Gastroesophageal sphincter (tissue), 4 donors: ENCODE data around the gene OASL. TPM values are rescaled to one million over a fixed set of nuclear protein-coding genes. Genes with fewer than 3 reads are reported as not detected.
"Not testable (repeated sequence)": the region's sequence is repeated elsewhere in the genome, so short reads cannot be mapped to it uniquely, and the experiment has no call there.

Experiments
- ATAC-seq: fragments of 150-250 bp; one replicate; pipeline ENCODE4 v1.9.1; 2016; ENCODE audit warnings: mild to moderate bottlenecking, moderate library complexity
- H3K27ac ChIP-seq, 4 donors: fragments of 200-600 bp; sonication (generic) in 3 of 4; 1 replicate in 3 of 4; 2 replicates in 1 of 4; pipeline ENCODE4 v1.5.1; 2016 to 2019
- H3K27me3 ChIP-seq: fragments of 200-600 bp; sonication (generic); one replicate; pipeline ENCODE4 v1.5.1; 2019
- H3K36me3 ChIP-seq, 2 donors: fragments of 200-600 bp; sonication (generic); one replicate each; pipeline ENCODE4 v1.5.1; 2019; ENCODE audit warnings: control low read depth in 1 of 2
- H3K4me1 ChIP-seq, 3 donors: fragments of 200-600 bp; sonication (generic); 1 replicate in 2 of 3; 2 replicates in 1 of 3; pipeline ENCODE4 v1.5.1; 2016 to 2019; ENCODE audit warnings: control low read depth in 2 of 3
- H3K4me3 ChIP-seq, 2 donors: fragments of 200-600 bp; sonication (generic); one replicate each; pipeline ENCODE4 v1.5.1; 2019; ENCODE audit warnings: mild to moderate bottlenecking in 1 of 2, moderate library complexity in 1 of 2
- H3K9me3 ChIP-seq, 3 donors: fragments of 200-600 bp; sonication (generic); one replicate each; pipeline ENCODE4 v1.5.1; 2017 to 2019; ENCODE audit warnings: control low read depth in 2 of 3
- EP300 ChIP-seq: sonication (generic); formaldehyde crosslinking; IDR thresholded peaks from one replicate; pipeline ENCODE4 v1.6.1; 2017; ENCODE audit warnings: antibody characterized with exemption, mild to moderate bottlenecking
- POLR2A ChIP-seq, 2 donors: fragments of 450-650 bp; IDR thresholded peaks; one replicate each; pipeline ENCODE4 v1.6.1; 2017; ENCODE audit warnings: antibody characterized with exemption in 2 of 2, mild to moderate bottlenecking in 2 of 2, moderate library complexity in 1 of 2
- POLR2AphosphoS5 ChIP-seq: sonication (generic); formaldehyde crosslinking; IDR thresholded peaks from one replicate; pipeline ENCODE4 v1.6.1; 2017; ENCODE audit warnings: antibody characterized with exemption
- WGBS, 2 donors: methylation state at CpG; one replicate each; pipeline ENCODE4 v1.1.5; 2018; ENCODE audit warnings: low coverage in 1 of 2; 5-methylcytosine and 5-hydroxymethylcytosine counted together
- total RNA-seq, 4 donors: library from RNA; depleted of rRNA; stranded (reverse); fragments of >200 nt; gene quantifications; one replicate each; pipeline ENCODE4 v1.1.0, GENCODE V29; 2016
- TF ChIP-seq, protein P1 (sequence below), 4 experiments: fragments of 200-600 bp in 2 of 4; fragments of 450-650 bp in 2 of 4; sonication (generic) in 1 of 4; IDR thresholded peaks; one replicate each; pipeline ENCODE4 v1.5.1; 2017 to 2019; ENCODE audit warnings: antibody characterized with exemption in 4 of 4, mild to moderate bottlenecking in 2 of 4, moderate library complexity in 2 of 4

The OASL gene
- total RNA-seq, 4 donors from 2014 or later = 0.31 to 3.0 (median 0.38) TPM

DNA sequence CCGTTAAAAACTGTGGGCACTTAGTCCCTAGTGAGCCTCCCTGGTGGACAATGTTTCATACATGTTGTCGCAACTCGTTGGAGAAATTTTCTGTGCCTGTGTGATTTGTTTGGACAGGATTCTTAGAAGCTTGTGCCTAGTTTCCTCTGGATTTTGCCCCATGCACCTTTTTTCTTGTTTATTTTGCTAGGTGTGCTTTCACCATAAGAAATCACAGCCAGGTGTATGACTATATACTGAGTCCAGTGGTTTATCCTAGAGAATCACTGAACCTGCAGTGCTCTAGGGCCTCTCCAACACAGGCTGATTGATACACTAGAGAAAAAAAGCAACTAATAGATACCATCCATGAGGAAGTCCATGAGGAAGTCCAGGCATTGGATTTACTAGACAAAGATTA lies 33.1 kb upstream of the OASL start:
- Histone ChIP-seq H3K4me1 (no peaks in the 10 kb centered on the region), H3K9me3 (peaks cover 0 to 17% (median 0%) of the 10 kb centered on the region in 3 donors), H3K4me3 (no peak overlapping the region), H3K36me3 (no peaks in the 10 kb centered on the region), H3K27ac (no peak overlapping the region), H3K27me3 (peaks cover 20% of the 10 kb centered on the region)
- no peak for ATAC-seq
- 85 to 89% methylated on average over 3 of the region's 3 CpGs for WGBS, 2 donors
- TF ChIP-seq POLR2AphosphoS5 (no peak), POLR2A (IDR thresholded peaks at IDR 0.05) (no peak), EP300 (no peak)
- TF ChIP-seq, protein P1, sequence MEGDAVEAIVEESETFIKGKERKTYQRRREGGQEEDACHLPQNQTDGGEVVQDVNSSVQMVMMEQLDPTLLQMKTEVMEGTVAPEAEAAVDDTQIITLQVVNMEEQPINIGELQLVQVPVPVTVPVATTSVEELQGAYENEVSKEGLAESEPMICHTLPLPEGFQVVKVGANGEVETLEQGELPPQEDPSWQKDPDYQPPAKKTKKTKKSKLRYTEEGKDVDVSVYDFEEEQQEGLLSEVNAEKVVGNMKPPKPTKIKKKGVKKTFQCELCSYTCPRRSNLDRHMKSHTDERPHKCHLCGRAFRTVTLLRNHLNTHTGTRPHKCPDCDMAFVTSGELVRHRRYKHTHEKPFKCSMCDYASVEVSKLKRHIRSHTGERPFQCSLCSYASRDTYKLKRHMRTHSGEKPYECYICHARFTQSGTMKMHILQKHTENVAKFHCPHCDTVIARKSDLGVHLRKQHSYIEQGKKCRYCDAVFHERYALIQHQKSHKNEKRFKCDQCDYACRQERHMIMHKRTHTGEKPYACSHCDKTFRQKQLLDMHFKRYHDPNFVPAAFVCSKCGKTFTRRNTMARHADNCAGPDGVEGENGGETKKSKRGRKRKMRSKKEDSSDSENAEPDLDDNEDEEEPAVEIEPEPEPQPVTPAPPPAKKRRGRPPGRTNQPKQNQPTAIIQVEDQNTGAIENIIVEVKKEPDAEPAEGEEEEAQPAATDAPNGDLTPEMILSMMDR (IDR thresholded peaks at IDR 0.05) = no peak

GRCh38 chr12:121069206-121069605 lies 30.2 kb upstream of the OASL start:
- Histone ChIP-seq H3K27ac (no peak overlapping the region), H3K27me3 (peaks cover 20% of the 10 kb centered on the region), H3K4me3 (no peak overlapping the region), H3K36me3 (no peaks in the 10 kb centered on the region), H3K4me1 (no peaks in the 10 kb centered on the region), H3K9me3 (peaks cover 0 to 17% (median 0%) of the 10 kb centered on the region in 3 donors)
- no peak for ATAC-seq
- WGBS, 2 donors = 77 to 78% methylated on average over 6 of the region's 6 CpGs
- no peak for TF ChIP-seq POLR2A (IDR thresholded peaks at IDR 0.05)
- TF ChIP-seq POLR2AphosphoS5 = no peak
- no peak for TF ChIP-seq EP300
- TF ChIP-seq, protein P1 (IDR thresholded peaks at IDR 0.05) = no peak

- Histone ChIP-seq H3K27ac (no peak overlapping the region), H3K36me3 (no peaks in the 10 kb centered on the region), H3K9me3 (no peaks in the 10 kb centered on the region), H3K4me1 (peaks cover 0 to 4% (median 0%) of the 10 kb centered on the region in 3 donors), H3K4me3 (no peak overlapping the region), H3K27me3 (peaks cover 43% of the 10 kb centered on the region)
- TF ChIP-seq EP300 (no peak), POLR2A (IDR thresholded peaks at IDR 0.05) (no peak), POLR2AphosphoS5 (no peak)
- TF ChIP-seq, protein P1 (IDR thresholded peaks at IDR 0.05) = no peak
- WGBS, 2 donors = 57 to 60% methylated on average over 1 to 2 of the region's 2 CpGs
- no peak for ATAC-seq
Measured at GRCh38 chr12:121065345-121065744, 26.3 kb upstream of the OASL start.

GRCh38 chr12:121064586-121064985 lies 25.5 kb upstream of the OASL start:
- H3K4me1 ChIP-seq = peaks cover 0 to 11% (median 0%) of the 10 kb centered on the region in 3 donors
- not testable (repeated sequence) for H3K4me3 ChIP-seq, H3K9me3 ChIP-seq, ATAC-seq, H3K36me3 ChIP-seq, H3K27ac ChIP-seq
- 75 to 77% methylated on average over 5 to 6 of the region's 12 CpGs for WGBS, 2 donors
- peaks cover 47% of the 10 kb centered on the region for H3K27me3 ChIP-seq

DNA sequence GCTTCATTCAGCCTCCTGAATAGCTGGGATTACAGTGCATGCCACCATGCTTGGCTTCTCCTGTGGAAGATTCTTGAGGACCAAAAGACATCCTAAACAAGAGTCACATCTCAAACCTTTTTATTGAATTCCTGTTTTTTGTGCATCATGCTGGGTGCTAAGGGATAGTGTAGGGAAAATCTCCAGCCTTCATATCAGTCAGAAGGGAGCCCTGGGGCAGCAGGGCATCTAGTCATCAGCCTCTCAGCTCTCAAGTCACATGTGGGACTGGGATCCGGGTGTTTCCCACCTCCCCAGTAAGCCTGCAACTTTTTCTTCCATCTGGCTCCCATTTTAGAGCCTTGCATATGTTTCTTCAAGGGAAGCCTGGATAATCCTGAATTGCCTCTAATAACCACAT lies 25.1 kb upstream of the OASL start:
- Histone ChIP-seq H3K4me3 (no peak overlapping the region), H3K27me3 (peaks cover 46% of the 10 kb centered on the region), H3K36me3 (no peaks in the 10 kb centered on the region), H3K9me3 (no peaks in the 10 kb centered on the region), H3K27ac (no peak overlapping the region), H3K4me1 (peaks cover 0 to 13% (median 0%) of the 10 kb centered on the region in 3 donors)
- TF ChIP-seq, protein P1 (IDR thresholded peaks at IDR 0.05) = no peak
- TF ChIP-seq EP300 (no peak), POLR2AphosphoS5 (no peak), POLR2A (IDR thresholded peaks at IDR 0.05) (no peak)
- 100% methylated on average over 1 of the region's 1 CpG; no CpG with 5 or more reads in 1 of the 2 donors for WGBS, 2 donors
- no peak for ATAC-seq
